GM18861 (cell line): ENCODE results near the gene ARPC4.

Experiments
- ATAC-seq: cut with Tn5 transposase; IDR thresholded peaks from one replicate; pipeline ENCODE4 v1.9.1; 2021; ENCODE audit not compliant: unreplicated experiment

ARPC4 gene

GRCh38 chr3:9792405-9793160 lies at the start of gene ARPC4, which contains the start of gene TADA3:
TSS of gene ARPC4 (plus strand) at chr3:9793082. CDS start at chr3:9793122, 40 bp downstream.
TSS of gene TADA3 (minus strand) at chr3:9792473. CDS start at chr3:9791466, 1,007 bp downstream.
- ATAC-seq: peak; percentile 73

- no peak for ATAC-seq
Observed at GRCh38 chr3:9743548-9743947, 49.3 kb upstream of the ARPC4 start.

GRCh38 chr3:9744162-9744561 lies 48.7 kb upstream of the ARPC4 start:
- ATAC-seq: no peak

- no peak for ATAC-seq
Observed at GRCh38 chr3:9745521-9745920, 47.4 kb upstream of the ARPC4 start.

- no peak for ATAC-seq
Observed at GRCh38 chr3:9746330-9746729, 46.6 kb upstream of the ARPC4 start.

- no peak for ATAC-seq
Observed at GRCh38 chr3:9747267-9747666, 45.6 kb upstream of the ARPC4 start.

GRCh38 chr3:9748031-9748430 lies 44.9 kb upstream of the ARPC4 start:
- ATAC-seq: no peak

- ATAC-seq: no peak
Observed at GRCh38 chr3:9749296-9749644, 43.6 kb upstream of the ARPC4 start.

- ATAC-seq: peak; percentile 85
Observed at GRCh38 chr3:9749645-9750555, 43.0 kb upstream of the ARPC4 start, which contains the start of gene OGG1. TSS of gene OGG1 (plus strand) at chr3:9749952. CDS start at chr3:9750287, 335 bp downstream.

GRCh38 chr3:9750556-9751411 lies 42.1 kb upstream of the ARPC4 start:
- ATAC-seq: no peak

GRCh38 chr3:9754678-9755077 lies 38.2 kb upstream of the ARPC4 start:
- no peak for ATAC-seq

GRCh38 chr3:9757427-9757826 lies 35.5 kb upstream of the ARPC4 start:
- ATAC-seq: no peak

- no peak for ATAC-seq
Observed at GRCh38 chr3:9760779-9761505, 31.9 kb upstream of the ARPC4 start.

GRCh38 chr3:9761919-9762318 lies 31.0 kb upstream of the ARPC4 start:
- ATAC-seq: no peak

GRCh38 chr3:9762871-9763270 lies 30.0 kb upstream of the ARPC4 start:
- no peak for ATAC-seq

GRCh38 chr3:9765865-9766264 lies 27.0 kb upstream of the ARPC4 start:
- no peak for ATAC-seq

GRCh38 chr3:9767418-9767817 lies 25.5 kb upstream of the ARPC4 start:
- ATAC-seq: no peak

GRCh38 chr3:9768141-9768775 lies 24.6 kb upstream of the ARPC4 start:
- no peak for ATAC-seq

GRCh38 chr3:9769012-9769411 lies 23.9 kb upstream of the ARPC4 start:
- ATAC-seq: no peak
